Mammary epithelial cell (primary cell): Measurements from ENCODE around the gene VAPA.

ENCODE experiments used
- EZH2 ChIP-seq: IDR thresholded peaks from 2 replicates; pipeline ENCODE4 v1.6.1; 2012; ENCODE audit warnings: low read length, inconsistent platforms, borderline replicate concordance
- TF ChIP-seq, protein P1 (sequence below), 2 donors: IDR thresholded peaks in 1 of 2; conservative IDR thresholded peaks in 1 of 2; 2 replicates each; pipeline ENCODE4 v1.5.1; 2011 to 2012; ENCODE audit warnings: inconsistent platforms in 2 of 2, low read length in 2 of 2, mild to moderate bottlenecking in 2 of 2, control low read depth in 1 of 2, low read depth in 1 of 2; ENCODE audit not compliant: insufficient read depth in 1 of 2; ENCODE audit errors: extremely low read depth in 1 of 2

- TF ChIP-seq, protein P1, sequence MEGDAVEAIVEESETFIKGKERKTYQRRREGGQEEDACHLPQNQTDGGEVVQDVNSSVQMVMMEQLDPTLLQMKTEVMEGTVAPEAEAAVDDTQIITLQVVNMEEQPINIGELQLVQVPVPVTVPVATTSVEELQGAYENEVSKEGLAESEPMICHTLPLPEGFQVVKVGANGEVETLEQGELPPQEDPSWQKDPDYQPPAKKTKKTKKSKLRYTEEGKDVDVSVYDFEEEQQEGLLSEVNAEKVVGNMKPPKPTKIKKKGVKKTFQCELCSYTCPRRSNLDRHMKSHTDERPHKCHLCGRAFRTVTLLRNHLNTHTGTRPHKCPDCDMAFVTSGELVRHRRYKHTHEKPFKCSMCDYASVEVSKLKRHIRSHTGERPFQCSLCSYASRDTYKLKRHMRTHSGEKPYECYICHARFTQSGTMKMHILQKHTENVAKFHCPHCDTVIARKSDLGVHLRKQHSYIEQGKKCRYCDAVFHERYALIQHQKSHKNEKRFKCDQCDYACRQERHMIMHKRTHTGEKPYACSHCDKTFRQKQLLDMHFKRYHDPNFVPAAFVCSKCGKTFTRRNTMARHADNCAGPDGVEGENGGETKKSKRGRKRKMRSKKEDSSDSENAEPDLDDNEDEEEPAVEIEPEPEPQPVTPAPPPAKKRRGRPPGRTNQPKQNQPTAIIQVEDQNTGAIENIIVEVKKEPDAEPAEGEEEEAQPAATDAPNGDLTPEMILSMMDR (conservative IDR thresholded peaks at IDR 0.05 in 1 of 2, IDR thresholded peaks at IDR 0.05 in 1 of 2; ENCODE audit: extremely low read depth in 1 of 2, insufficient read depth in 1 of 2, low read depth in 1 of 2, low read length in 2 of 2) = no peak
- no peak for TF ChIP-seq EZH2
Observed at GRCh38 chr18:9926223-9926894, 12.5 kb downstream of the VAPA start.
